Retina (tissue), 1 donor: ENCODE data around the gene HELZ.
"Not testable (repeated sequence)": the region's sequence is repeated elsewhere in the genome, so short reads cannot be mapped to it uniquely, and the experiment has no call there.

Experiments
- DNase-seq: peaks from one replicate; pipeline ENCODE4 v3.0.0-alpha.2; 2016

The HELZ gene

GRCh38 chr17:67224736-67225135 lies 20.3 kb downstream of the HELZ start:
- no peak for DNase-seq

- DNase-seq: no peak
Observed at GRCh38 chr17:67223924-67224323, 21.1 kb downstream of the HELZ start.

GRCh38 chr17:67221062-67221998 lies 23.7 kb downstream of the HELZ start:
- no peak for DNase-seq

- no peak for DNase-seq
Observed at GRCh38 chr17:67218385-67218950, 26.5 kb downstream of the HELZ start.

- DNase-seq: no peak
Observed at GRCh38 chr17:67217446-67217845, 27.6 kb downstream of the HELZ start.

GRCh38 chr17:67216578-67217320 lies 28.2 kb downstream of the HELZ start:
- no peak for DNase-seq

- DNase-seq: no peak
Observed at GRCh38 chr17:67215991-67216421, 29.0 kb downstream of the HELZ start.

GRCh38 chr17:67212714-67213417 lies 32.1 kb downstream of the HELZ start:
- DNase-seq: no peak

GRCh38 chr17:67212231-67212630 lies 32.8 kb downstream of the HELZ start:
- DNase-seq: no peak

- DNase-seq: no peak
Observed at GRCh38 chr17:67211742-67212141, 33.3 kb downstream of the HELZ start.

GRCh38 chr17:67210915-67211314 lies 34.1 kb downstream of the HELZ start:
- DNase-seq: no peak

GRCh38 chr17:67208232-67208631 lies 36.8 kb downstream of the HELZ start:
- DNase-seq: no peak

- DNase-seq: no peak
Observed at GRCh38 chr17:67203818-67204217, 41.2 kb downstream of the HELZ start.

- no peak for DNase-seq
Observed at GRCh38 chr17:67202503-67202902, 42.5 kb downstream of the HELZ start.

- no peak for DNase-seq
Observed at GRCh38 chr17:67200727-67201301, 44.2 kb downstream of the HELZ start.

GRCh38 chr17:67198131-67198530 lies 46.9 kb downstream of the HELZ start:
- DNase-seq: no peak

- DNase-seq: not testable (repeated sequence)
Observed at GRCh38 chr17:67197023-67197422, 48.0 kb downstream of the HELZ start.

GRCh38 chr17:67196422-67196821 lies 48.6 kb downstream of the HELZ start:
- DNase-seq: no peak

GRCh38 chr17:67194134-67194533 lies 50.9 kb downstream of the HELZ start:
- no peak for DNase-seq

GRCh38 chr17:67187927-67188326 lies 57.1 kb downstream of the HELZ start:
- DNase-seq: no peak

GRCh38 chr17:67186782-67187181 lies 58.2 kb downstream of the HELZ start:
- DNase-seq: no peak

- no peak for DNase-seq
Observed at GRCh38 chr17:67183531-67183930, 61.5 kb downstream of the HELZ start.

GRCh38 chr17:67181825-67182224 lies 63.2 kb downstream of the HELZ start:
- DNase-seq: no peak
